BLaER1 treated with 17β-estradiol and CSF1 and Interleukin-3, amounts not matched to agents 10 nM and 100 nM (cell line): ENCODE results near the gene CD99L2.

Source experiments
- H3K27ac ChIP-seq, 11 experiments: shearing (Covaris generic); formaldehyde crosslinking; 2 replicates each; pipeline ENCODE4 v1.8.1; 2022
- H3K27me3 ChIP-seq, 11 experiments: shearing (Covaris generic); formaldehyde crosslinking; 2 replicates each; pipeline ENCODE4 v1.8.1; 2022
- H3K36me3 ChIP-seq, 11 experiments: shearing (Covaris generic); formaldehyde crosslinking; 2 replicates each; pipeline ENCODE4 v1.8.1; 2022
- H3K4me1 ChIP-seq, 10 experiments: shearing (Covaris generic); formaldehyde crosslinking; 2 replicates each; pipeline ENCODE4 v1.8.1; 2022
- H3K4me2 ChIP-seq, 11 experiments: shearing (Covaris generic); formaldehyde crosslinking; 2 replicates each; pipeline ENCODE4 v1.8.1; 2022
- H3K4me3 ChIP-seq, 10 experiments: shearing (Covaris generic); formaldehyde crosslinking; 2 replicates each; pipeline ENCODE4 v1.8.1; 2022
- H3K9ac ChIP-seq, 11 experiments: shearing (Covaris generic); formaldehyde crosslinking; 2 replicates each; pipeline ENCODE4 v1.8.1; 2022
- H3K9me3 ChIP-seq, 11 experiments: shearing (Covaris generic); formaldehyde crosslinking; replicated peaks in 1 of 11; 2 replicates each; pipeline ENCODE4 v1.8.1; 2022
- H4K20me1 ChIP-seq, 11 experiments: shearing (Covaris generic); formaldehyde crosslinking; 2 replicates each; pipeline ENCODE4 v1.8.1; 2022
- Cebpa-rat ChIP-seq, 11 experiments: shearing (Covaris generic); IDR thresholded peaks; 2 replicates each; pipeline ENCODE4 v1.8.1; 2022

The CD99L2 gene

DNA sequence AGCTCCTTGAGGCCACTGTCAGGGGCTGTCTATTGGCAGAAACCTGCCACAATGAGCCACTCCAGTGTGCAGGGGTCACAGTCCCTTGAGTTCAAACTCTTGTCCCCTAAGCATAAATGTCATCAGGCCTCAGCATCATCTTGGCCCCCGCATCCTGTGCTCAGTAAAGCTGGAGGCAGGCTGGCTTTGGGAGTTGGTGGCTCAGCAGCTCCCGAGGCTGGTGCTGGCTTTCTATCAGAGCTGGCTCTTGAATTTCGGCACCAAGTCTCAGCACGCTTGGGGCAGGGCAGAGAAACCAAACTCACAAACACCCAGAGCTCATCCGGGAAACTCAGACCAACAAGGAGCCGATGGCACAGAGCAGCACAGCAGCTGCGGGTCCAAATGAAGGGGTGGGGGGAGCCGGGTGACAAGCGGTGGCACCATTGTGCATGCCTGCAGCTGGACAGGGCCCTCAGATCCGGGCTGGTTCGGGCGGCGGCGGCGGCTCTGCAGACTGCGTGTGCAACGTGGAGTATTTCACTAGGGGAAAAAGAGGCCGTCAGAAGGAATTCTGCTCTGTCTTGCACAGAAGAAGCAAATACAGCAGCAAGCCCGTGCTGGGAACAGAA lies 129.8 kb downstream of the CD99L2 start:
- H3K4me1 ChIP-seq, result peaks cover 0 to 18% (median 5%) of the 10 kb centered on the region in 10 experiments; a peak in 12 of 20 replicates
- no peaks in the 10 kb centered on the region for H3K9me3 ChIP-seq
- no peak overlapping the region for H3K9ac ChIP-seq
- TF ChIP-seq Cebpa-rat (IDR thresholded peaks at IDR 0.05), result no peak
- H4K20me1 ChIP-seq, result peaks cover 0 to 14% (median 0%) of the 10 kb centered on the region in 11 experiments; a peak in 3 of 22 replicates
- H3K4me3 ChIP-seq, result no peak overlapping the region
- H3K4me2 ChIP-seq, result no peak overlapping the region
- peaks cover 0 to 9% (median 0%) of the 10 kb centered on the region in 11 experiments; a peak in 3 of 22 replicates for H3K36me3 ChIP-seq
- no peak overlapping the region; a peak in 1 of 22 replicates for H3K27ac ChIP-seq
- H3K27me3 ChIP-seq, result no peaks in the 10 kb centered on the region

DNA sequence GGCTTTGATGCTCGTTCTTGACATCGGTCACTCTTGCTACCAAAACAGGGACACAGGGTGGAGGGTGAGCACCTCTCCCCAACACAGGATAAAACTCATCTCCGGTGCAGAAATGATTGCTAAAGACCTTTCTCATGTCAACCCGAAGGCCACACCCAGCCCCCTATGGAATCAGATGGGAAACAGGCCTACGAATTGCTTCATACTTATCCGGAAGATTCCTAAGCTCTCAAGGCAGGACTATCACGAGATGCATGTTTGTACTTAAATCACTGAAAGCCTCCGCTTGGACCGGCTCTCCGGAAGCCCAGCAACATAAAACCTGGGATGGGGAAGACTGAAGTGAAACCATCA lies 130.4 kb downstream of the CD99L2 start:
- Histone ChIP-seq H3K9me3 (no peaks in the 10 kb centered on the region), H4K20me1 (peaks cover 0 to 14% (median 0%) of the 10 kb centered on the region in 11 experiments; a peak in 3 of 22 replicates), H3K4me2 (peak overlapping the region in 3 of 11 experiments; percentile 23 to 57 (median 43); a peak in 4 of 22 replicates), H3K9ac (no peak overlapping the region), H3K4me1 (peaks cover 0 to 18% (median 5%) of the 10 kb centered on the region in 10 experiments; a peak in 12 of 20 replicates), H3K27me3 (no peaks in the 10 kb centered on the region), H3K36me3 (peaks cover 0 to 9% (median 0%) of the 10 kb centered on the region in 11 experiments; a peak in 3 of 22 replicates), H3K4me3 (no peak overlapping the region), H3K27ac (peak overlapping the region in 2 of 11 experiments; percentile 22 to 30; a peak in 1 of 22 replicates)
- no peak for TF ChIP-seq Cebpa-rat (IDR thresholded peaks at IDR 0.05)

DNA sequence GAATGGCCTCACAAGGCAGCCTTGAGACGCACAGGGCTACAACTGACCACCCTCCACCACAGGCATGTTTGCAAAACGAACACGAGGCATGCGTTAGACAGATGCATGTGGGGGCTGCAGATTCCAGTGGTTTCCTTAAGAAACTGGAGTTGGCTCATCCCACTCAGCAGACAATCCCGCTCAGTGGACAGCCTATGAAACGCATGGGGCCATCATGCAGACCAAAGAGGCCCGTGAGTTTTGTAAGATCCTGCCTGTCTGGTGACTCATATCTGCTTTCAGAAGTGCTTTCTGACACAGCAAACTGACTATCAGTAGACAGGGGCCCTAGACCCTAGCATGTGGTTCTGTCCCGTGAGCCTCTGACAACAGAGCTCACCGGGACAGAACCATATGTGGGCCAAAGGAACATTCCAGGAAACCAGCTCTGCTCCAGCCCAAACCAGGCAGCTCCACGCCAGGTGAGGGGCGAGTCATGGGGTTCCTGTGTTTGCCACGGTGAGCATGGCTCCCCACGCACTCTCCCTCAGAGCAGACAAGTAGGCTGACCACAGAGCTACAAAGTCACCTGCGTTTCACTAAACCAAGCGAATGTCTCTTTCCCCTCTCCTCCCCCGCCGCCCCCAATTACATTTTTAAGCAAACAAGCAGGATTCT lies 130.9 kb downstream of the CD99L2 start:
- Histone ChIP-seq H3K4me2 (peak overlapping the region in 4 of 11 experiments; percentile 23 to 57 (median 44); a peak in 7 of 22 replicates), H3K4me1 (peaks cover 0 to 18% (median 5%) of the 10 kb centered on the region in 10 experiments; a peak in 12 of 20 replicates), H3K27me3 (no peaks in the 10 kb centered on the region), H3K36me3 (peaks cover 0 to 9% (median 0%) of the 10 kb centered on the region in 11 experiments; a peak in 3 of 22 replicates), H4K20me1 (peaks cover 0 to 18% (median 0%) of the 10 kb centered on the region in 11 experiments; a peak in 2 of 22 replicates), H3K27ac (peak overlapping the region in 3 of 11 experiments; percentile 19 to 32 (median 22); a peak in 2 of 22 replicates), H3K9ac (no peak overlapping the region), H3K9me3 (no peaks in the 10 kb centered on the region), H3K4me3 (no peak overlapping the region)
- TF ChIP-seq Cebpa-rat (IDR thresholded peaks at IDR 0.05), result no peak

DNA sequence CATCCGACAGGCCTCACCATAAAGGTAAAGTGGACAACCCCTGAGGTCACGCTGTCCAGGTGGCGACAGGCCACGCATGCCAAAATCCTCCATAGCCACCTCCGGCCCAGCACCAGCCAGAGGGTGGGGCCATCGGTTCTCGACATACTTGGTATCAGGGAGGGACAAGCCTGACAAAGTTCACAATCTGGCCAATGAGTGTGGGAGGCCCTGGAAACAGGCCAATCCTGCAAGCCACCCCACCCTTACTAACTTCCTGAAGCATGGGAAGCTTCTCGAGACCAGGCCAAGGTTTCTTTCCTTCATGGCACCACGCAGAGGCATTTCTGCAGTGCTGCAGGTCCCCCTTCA lies 131.4 kb downstream of the CD99L2 start:
- peak overlapping the region in 4 of 11 experiments; percentile 23 to 57 (median 44); a peak in 6 of 22 replicates for H3K4me2 ChIP-seq
- H3K27me3 ChIP-seq, result no peaks in the 10 kb centered on the region
- H3K9me3 ChIP-seq, result no peaks in the 10 kb centered on the region
- peak overlapping the region in 1 of 11 experiments; percentile 32; a peak in 1 of 22 replicates for H3K27ac ChIP-seq
- H4K20me1 ChIP-seq, result peaks cover 0 to 20% (median 0%) of the 10 kb centered on the region in 11 experiments; a peak in 2 of 22 replicates
- H3K4me3 ChIP-seq, result no peak overlapping the region
- peaks cover 0 to 18% (median 5%) of the 10 kb centered on the region in 10 experiments; a peak in 12 of 20 replicates for H3K4me1 ChIP-seq
- TF ChIP-seq Cebpa-rat (IDR thresholded peaks at IDR 0.05), result no peak
- H3K9ac ChIP-seq, result no peak overlapping the region
- peaks cover 0 to 9% (median 0%) of the 10 kb centered on the region in 11 experiments; a peak in 3 of 22 replicates for H3K36me3 ChIP-seq

DNA sequence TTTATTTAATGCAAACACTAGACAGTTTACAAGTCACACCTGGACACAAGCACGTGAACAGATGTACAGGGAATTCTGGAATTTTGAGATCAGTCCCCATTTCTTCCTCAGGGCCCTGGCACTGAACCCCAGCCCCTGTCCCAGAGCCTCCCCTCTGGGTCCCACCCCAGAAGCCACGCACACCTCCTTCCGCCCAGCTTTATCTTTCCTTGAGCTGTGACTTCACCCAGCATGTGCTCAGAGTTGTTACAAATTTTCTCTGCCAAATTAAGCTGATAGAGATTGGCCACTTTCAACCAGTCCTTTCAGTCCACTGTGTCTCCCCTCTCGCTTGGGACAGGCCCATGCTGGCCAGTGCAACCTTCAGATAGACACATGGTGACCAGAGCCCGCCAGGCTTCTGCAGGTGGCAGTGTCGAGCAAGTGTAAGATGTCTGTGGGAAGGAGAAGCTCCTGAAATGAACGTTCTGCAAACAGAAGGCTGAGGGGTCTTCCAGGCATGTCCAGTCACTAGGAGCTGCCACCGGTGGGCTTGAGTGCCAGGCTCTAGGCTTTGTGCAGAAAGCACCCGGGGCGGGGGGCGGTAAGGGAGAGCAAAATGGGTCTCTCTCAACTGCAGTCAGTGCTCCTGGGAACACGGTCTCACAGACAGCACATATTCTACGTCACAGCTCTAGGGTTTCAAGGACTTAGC lies 132.0 kb downstream of the CD99L2 start:
- H3K4me2 ChIP-seq, result no peak overlapping the region; a peak in 1 of 22 replicates
- no peak overlapping the region for H3K9ac ChIP-seq
- peaks cover 0 to 20% (median 0%) of the 10 kb centered on the region in 11 experiments; a peak in 2 of 22 replicates for H4K20me1 ChIP-seq
- peaks cover 0 to 18% (median 5%) of the 10 kb centered on the region in 10 experiments; a peak in 12 of 20 replicates for H3K4me1 ChIP-seq
- H3K9me3 ChIP-seq, result no peaks in the 10 kb centered on the region
- H3K36me3 ChIP-seq, result peaks cover 0 to 9% (median 0%) of the 10 kb centered on the region in 11 experiments; a peak in 3 of 22 replicates
- H3K4me3 ChIP-seq, result no peak overlapping the region
- H3K27me3 ChIP-seq, result no peaks in the 10 kb centered on the region
- H3K27ac ChIP-seq, result peak overlapping the region in 1 of 11 experiments; percentile 32; a peak in 1 of 22 replicates
- TF ChIP-seq Cebpa-rat (IDR thresholded peaks at IDR 0.05), result no peak

DNA sequence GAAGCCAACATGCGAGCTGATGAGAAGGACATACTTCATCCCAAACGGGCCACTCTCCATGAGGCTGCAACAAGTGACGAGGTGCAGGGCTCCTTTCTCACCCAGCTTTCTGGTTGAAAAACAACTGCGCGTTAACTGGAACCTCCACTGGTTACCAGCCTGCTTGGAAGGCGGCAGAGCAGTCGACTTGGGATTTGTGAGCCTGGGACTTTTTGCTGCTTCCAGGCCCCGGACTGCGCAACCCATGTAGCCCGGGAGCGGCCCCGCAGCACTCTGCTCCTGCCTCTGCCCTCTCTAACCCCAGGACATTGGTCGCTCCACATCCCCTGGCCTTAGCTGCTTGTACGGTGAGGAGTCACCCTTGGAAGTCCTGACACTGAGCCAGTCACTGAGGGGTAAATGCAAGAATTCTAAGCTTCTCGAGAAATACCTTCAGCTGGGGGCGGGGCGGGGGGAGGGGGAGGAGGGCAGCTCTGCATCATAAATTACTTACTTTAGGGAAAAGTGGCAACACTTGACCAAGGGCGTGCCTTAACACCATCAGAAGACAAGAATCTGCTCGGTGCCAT lies 132.6 kb downstream of the CD99L2 start:
- no peak overlapping the region for H3K4me3 ChIP-seq
- H3K9me3 ChIP-seq, result no peaks in the 10 kb centered on the region
- H3K4me2 ChIP-seq, result peak overlapping the region in 2 of 11 experiments; percentile 3 to 21; a peak in 1 of 22 replicates
- H3K27me3 ChIP-seq, result no peaks in the 10 kb centered on the region
- H3K4me1 ChIP-seq, result peaks cover 0 to 18% (median 5%) of the 10 kb centered on the region in 10 experiments; a peak in 12 of 20 replicates
- H3K36me3 ChIP-seq, result peaks cover 0 to 9% (median 0%) of the 10 kb centered on the region in 11 experiments; a peak in 3 of 22 replicates
- H3K9ac ChIP-seq, result no peak overlapping the region
- H3K27ac ChIP-seq, result no peak overlapping the region
- H4K20me1 ChIP-seq, result peaks cover 0 to 20% (median 0%) of the 10 kb centered on the region in 11 experiments; a peak in 2 of 22 replicates
- TF ChIP-seq Cebpa-rat (IDR thresholded peaks at IDR 0.05), result no peak

DNA sequence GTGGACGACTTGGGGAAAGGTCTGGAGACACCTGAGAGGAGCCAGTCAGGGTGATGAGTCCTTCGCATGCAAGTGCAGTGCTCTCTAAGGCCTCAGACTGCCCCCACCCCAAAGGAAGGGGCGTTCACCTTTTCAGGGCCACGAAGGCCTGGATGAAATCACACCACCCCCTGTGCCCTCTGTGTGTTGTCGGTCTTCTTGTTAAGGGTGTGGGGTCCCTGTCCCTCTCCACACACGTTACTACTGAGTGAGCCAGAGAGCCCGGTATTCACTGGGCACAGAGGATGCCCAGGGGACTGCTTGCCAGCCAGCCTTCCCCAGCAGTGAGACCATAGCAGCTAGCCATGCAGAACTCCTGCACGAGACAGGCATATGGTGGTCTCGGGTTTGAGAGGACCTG lies 133.2 kb downstream of the CD99L2 start:
- Histone ChIP-seq H3K4me1 (peaks cover 0 to 18% (median 5%) of the 10 kb centered on the region in 10 experiments; a peak in 12 of 20 replicates), H3K4me3 (no peak overlapping the region), H3K27ac (no peak overlapping the region), H3K4me2 (peak overlapping the region in 3 of 11 experiments; percentile 3 to 29 (median 21); a peak in 4 of 22 replicates), H3K9me3 (no peaks in the 10 kb centered on the region), H3K36me3 (peaks cover 0 to 7% (median 0%) of the 10 kb centered on the region in 11 experiments; a peak in 3 of 22 replicates), H3K9ac (no peak overlapping the region), H4K20me1 (peaks cover 0 to 14% (median 0%) of the 10 kb centered on the region in 11 experiments; a peak in 2 of 22 replicates), H3K27me3 (no peaks in the 10 kb centered on the region)
- no peak for TF ChIP-seq Cebpa-rat (IDR thresholded peaks at IDR 0.05)

DNA sequence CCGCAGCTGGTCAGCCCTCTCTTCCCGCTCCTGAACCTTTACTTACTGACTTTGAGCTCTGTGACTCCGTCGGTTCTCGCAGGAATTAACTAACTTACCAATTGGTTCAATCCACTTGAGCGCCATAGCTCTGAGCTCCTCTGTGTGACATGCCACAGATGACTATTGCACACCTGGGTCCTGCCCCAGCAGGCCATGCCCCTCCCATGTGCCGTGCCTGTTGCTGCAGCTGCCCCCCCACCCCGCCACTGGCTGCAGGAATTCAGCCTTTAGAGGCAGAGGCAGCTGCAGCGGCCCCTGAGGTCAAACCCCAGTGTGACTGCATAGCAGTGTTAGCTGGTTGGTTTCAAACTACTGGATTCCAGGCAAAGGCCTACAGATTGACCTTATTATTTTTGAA lies 134.7 kb downstream of the CD99L2 start:
- Histone ChIP-seq H3K36me3 (peaks cover 0 to 5% (median 0%) of the 10 kb centered on the region in 11 experiments; a peak in 3 of 22 replicates), H3K4me1 (peaks cover 0 to 18% (median 5%) of the 10 kb centered on the region in 10 experiments; a peak in 12 of 20 replicates), H3K9me3 (no peaks in the 10 kb centered on the region)

More for the DNA sequence above, 134.7 kb downstream of the CD99L2 start:
- no peak for TF ChIP-seq Cebpa-rat (IDR thresholded peaks at IDR 0.05)
- H3K9ac ChIP-seq, result no peak overlapping the region
- H3K27me3 ChIP-seq, result no peaks in the 10 kb centered on the region
- no peak overlapping the region for H3K4me2 ChIP-seq
- no peak overlapping the region for H3K4me3 ChIP-seq
- H3K27ac ChIP-seq, result no peak overlapping the region
- H4K20me1 ChIP-seq, result peaks cover 0 to 11% (median 0%) of the 10 kb centered on the region in 11 experiments; a peak in 1 of 22 replicates
